SKM-1 treated with dmso at 0.1 percent for 144 hours (cell line): ENCODE measurements around the gene ALDH6A1.
"Not testable (repeated sequence)": the region's sequence is repeated elsewhere in the genome, so short reads cannot be mapped to it uniquely, and the experiment has no call there.

Experiments
- DNase-seq: peaks from one replicate; lab custom pipeline; 2025; ENCODE audit not compliant: unreplicated experiment; lab: John Stamatoyannopoulos, UW

The ALDH6A1 gene

GRCh38 chr14:74084277-74085046, at the start of gene ALDH6A1, which contains the start of gene LIN52:
Gene ALDH6A1, minus strand, starts transcription at chr14:74084453. Its CDS starts 59 bp downstream, at chr14:74084394.
Gene LIN52, plus strand, starts transcription at chr14:74084956. Its CDS starts 19 bp downstream, at chr14:74084975.
- DNase-seq: peak; percentile 98

GRCh38 chr14:74127634-74128033, 43.4 kb upstream of the ALDH6A1 start:
- no peak for DNase-seq

- DNase-seq: no peak
These were observed 42.2 kb upstream of the ALDH6A1 start for GRCh38 chr14:74126315-74127013.

- DNase-seq: not testable (repeated sequence)
These were observed 41.2 kb upstream of the ALDH6A1 start for GRCh38 chr14:74125487-74125886.

- DNase-seq: peak; percentile 39
These were observed 27.4 kb upstream of the ALDH6A1 start for GRCh38 chr14:74111395-74112216.

GRCh38 chr14:74109369-74109768, 25.1 kb upstream of the ALDH6A1 start:
- DNase-seq: no peak

- DNase-seq: no peak
These were observed 21.1 kb upstream of the ALDH6A1 start for GRCh38 chr14:74105381-74105780.

GRCh38 chr14:74089251-74090020, 5.2 kb upstream of the ALDH6A1 start:
- DNase-seq: no peak

GRCh38 chr14:74085828-74086227, 1.6 kb upstream of the ALDH6A1 start:
- no peak for DNase-seq

- DNase-seq: no peak
These were observed 889 bp upstream of the ALDH6A1 start for GRCh38 chr14:74085047-74085637.

- DNase-seq: no peak
These were observed 423 bp downstream of the ALDH6A1 start for GRCh38 chr14:74083784-74084276.

- DNase-seq: no peak
These were observed 1.1 kb downstream of the ALDH6A1 start for GRCh38 chr14:74083161-74083560.

GRCh38 chr14:74081491-74081890, 2.8 kb downstream of the ALDH6A1 start:
- DNase-seq: no peak

GRCh38 chr14:74080820-74081460, 3.3 kb downstream of the ALDH6A1 start:
- no peak for DNase-seq

GRCh38 chr14:74077401-74077800, 6.9 kb downstream of the ALDH6A1 start:
- DNase-seq: no peak

GRCh38 chr14:74065746-74066575, 18.3 kb downstream of the ALDH6A1 start:
- DNase-seq: no peak

- DNase-seq: no peak
These were observed 19.4 kb downstream of the ALDH6A1 start for GRCh38 chr14:74064883-74065282.

GRCh38 chr14:74064426-74064825, 19.8 kb downstream of the ALDH6A1 start:
- no peak for DNase-seq

GRCh38 chr14:74062809-74063150, 21.5 kb downstream of the ALDH6A1 start:
- DNase-seq: no peak
